Bronchial epithelial cell (primary cell): ENCODE measurements around the gene PSD2. TPM values are rescaled to one million over a fixed set of nuclear protein-coding genes. Genes with fewer than 3 reads are reported as not detected.

Experiments used
- DNase-seq: peaks from one replicate; pipeline ENCODE4 v3.0.0-alpha.2; 2010; ENCODE audit warnings: low read depth
- FAIRE-seq: peaks from 2 replicates; lab custom pipeline; 2011; peaks lifted over from hg19 to GRCh38; lab: Jason Lieb, UNC
- H3K27me3 ChIP-seq: 2 replicates; pipeline ENCODE4 v1.5.1; 2011; ENCODE audit warnings: low read length; ENCODE audit not compliant: control insufficient read depth, insufficient read depth
- H3K36me3 ChIP-seq: 2 replicates; pipeline ENCODE4 v1.5.1; 2011; ENCODE audit warnings: low read length; ENCODE audit not compliant: control insufficient read depth, insufficient read depth
- H3K4me3 ChIP-seq: 2 replicates; pipeline ENCODE4 v1.5.1; 2011; ENCODE audit warnings: mild to moderate bottlenecking, low read depth, low read length, control low read depth
- total RNA-seq: library from RNA; depleted of rRNA; stranded (reverse); fragments of >200 nt; gene quantifications from 2 replicates; pipeline ENCODE4 v1.2.1, GENCODE V29; 2014
- TF ChIP-seq, protein P1 (sequence below): IDR thresholded peaks from 2 replicates; pipeline ENCODE4 v1.5.1; 2011; ENCODE audit warnings: mild to moderate bottlenecking, moderate library complexity, low read length, control low read depth, inconsistent platforms; ENCODE audit not compliant: insufficient read depth, severe bottlenecking

Gene PSD2
- total RNA-seq, 1 donor from 2014 or later: under 0.01 TPM

DNA sequence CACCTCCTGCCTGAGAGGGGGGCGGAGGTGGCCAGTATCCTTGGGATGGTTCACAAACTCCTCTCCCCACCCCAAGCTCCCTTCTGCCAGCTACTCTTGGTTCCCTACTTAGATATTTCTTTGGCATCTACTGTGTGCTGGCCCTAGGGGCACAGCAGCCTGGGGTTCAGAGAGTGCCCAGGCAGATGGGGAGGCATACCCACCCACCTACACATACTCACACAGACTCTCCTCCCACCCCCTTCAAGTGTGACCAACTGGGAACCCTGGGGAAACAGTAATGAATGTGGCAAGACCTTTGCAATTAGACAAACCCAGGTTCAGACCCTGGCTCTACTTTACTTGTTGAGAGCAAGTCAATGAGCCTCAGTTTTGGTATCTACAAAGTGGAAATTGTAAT is 44.4 kb upstream of the PSD2 start:
- no peak for DNase-seq
- TF ChIP-seq, protein P1, sequence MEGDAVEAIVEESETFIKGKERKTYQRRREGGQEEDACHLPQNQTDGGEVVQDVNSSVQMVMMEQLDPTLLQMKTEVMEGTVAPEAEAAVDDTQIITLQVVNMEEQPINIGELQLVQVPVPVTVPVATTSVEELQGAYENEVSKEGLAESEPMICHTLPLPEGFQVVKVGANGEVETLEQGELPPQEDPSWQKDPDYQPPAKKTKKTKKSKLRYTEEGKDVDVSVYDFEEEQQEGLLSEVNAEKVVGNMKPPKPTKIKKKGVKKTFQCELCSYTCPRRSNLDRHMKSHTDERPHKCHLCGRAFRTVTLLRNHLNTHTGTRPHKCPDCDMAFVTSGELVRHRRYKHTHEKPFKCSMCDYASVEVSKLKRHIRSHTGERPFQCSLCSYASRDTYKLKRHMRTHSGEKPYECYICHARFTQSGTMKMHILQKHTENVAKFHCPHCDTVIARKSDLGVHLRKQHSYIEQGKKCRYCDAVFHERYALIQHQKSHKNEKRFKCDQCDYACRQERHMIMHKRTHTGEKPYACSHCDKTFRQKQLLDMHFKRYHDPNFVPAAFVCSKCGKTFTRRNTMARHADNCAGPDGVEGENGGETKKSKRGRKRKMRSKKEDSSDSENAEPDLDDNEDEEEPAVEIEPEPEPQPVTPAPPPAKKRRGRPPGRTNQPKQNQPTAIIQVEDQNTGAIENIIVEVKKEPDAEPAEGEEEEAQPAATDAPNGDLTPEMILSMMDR: no peak
- Histone ChIP-seq H3K36me3 (no peaks in the 10 kb centered on the region), H3K4me3 (no peak overlapping the region), H3K27me3 (peaks cover 24% of the 10 kb centered on the region)
- no peak for FAIRE-seq

DNA sequence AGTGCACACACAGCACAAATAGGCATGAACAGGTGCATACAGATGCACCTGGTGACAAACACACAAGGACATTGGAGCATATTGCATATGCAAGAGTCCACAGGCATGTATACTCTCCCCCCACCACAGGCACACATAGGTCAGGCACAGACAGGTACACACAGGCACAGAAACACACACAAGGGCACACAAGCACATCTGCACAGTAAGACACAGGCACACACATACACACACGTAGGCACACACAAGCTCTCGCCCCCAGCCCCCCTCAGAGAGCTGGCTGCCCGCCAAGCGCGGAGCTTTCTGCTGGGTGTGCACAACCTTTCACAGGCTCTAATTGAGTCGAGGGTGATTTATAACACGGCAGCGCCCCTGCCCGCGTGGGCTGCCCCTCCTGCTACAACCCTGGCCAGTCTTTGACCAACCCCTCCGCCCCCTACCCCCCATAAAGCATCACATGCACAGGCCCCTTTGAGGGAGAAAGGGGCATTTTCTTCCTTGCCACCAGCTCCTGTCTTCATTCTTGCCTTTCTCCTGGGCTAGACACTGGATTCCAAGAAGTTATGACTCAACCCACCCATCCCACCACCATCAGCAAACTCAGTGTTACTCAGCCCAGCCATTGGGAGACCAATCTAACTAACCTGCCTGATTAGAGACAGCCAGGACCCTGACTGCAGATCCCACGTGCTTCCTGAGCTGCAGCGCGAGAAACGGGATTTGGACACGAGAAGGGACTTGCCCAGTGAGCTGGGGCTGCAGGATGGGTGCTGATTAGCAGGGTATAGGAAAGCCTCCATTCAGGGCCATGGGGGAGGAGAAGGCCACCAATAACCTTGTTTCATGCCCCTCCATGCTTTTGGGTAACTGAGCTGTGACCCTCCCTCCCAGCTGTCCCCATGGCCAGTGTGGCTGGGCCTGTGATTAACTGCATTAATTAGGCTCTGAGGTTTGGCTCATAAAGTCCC is 42.8 kb upstream of the PSD2 start:
- peaks cover 23% of the 10 kb centered on the region for H3K27me3 ChIP-seq
- no peak overlapping the region for H3K4me3 ChIP-seq
- H3K36me3 ChIP-seq: no peaks in the 10 kb centered on the region
- peak; percentile 81 for DNase-seq
- FAIRE-seq: no peak
- TF ChIP-seq, protein P1: no peak

DNA sequence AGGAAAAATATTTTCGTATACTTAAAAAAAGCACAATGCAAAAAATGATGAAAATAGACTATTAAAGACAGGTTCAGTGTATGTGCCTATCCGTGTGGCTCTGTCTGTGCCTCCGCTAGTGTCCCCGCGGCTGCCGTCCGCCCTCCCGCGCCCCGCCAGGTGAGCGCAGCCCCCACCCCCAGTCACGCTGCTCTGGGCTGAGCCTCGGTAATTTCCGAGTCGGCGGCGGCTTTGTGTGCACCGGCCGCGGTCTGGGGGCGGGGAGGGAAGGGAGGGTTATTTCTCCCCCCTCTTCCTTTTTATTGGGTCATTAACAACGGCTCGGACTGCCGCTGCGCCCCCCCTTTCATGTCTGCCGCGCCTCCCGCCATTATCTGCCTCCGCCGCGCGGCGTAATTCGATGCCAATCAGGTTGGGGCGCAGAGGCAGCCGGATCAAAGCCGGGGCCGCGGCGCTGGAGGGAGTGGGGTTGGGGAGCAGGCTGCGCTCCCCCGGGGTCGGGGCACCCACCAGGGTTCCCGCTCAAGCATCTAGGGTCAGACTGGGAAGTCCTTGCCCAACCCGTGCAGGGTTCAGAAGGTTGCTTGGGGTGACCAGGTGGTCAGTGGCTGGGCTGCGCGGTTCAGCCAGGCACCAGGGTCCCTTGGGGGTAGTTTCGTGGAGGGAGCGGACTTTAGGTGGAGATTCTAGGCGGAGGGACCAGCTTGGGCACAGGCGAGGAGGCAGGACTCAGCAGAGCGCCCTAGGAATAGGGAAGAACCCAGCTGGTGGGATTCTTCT is 39.5 kb upstream of the PSD2 start:
- peaks cover 14% of the 10 kb centered on the region for H3K27me3 ChIP-seq
- TF ChIP-seq, protein P1: no peak
- no peak overlapping the region for H3K4me3 ChIP-seq
- no peaks in the 10 kb centered on the region for H3K36me3 ChIP-seq
- DNase-seq (no peak), FAIRE-seq (no peak)

GRCh38 chr5:139756971-139757370 is 38.6 kb upstream of the PSD2 start:
- Histone ChIP-seq H3K36me3 (no peaks in the 10 kb centered on the region), H3K4me3 (no peak overlapping the region), H3K27me3 (peaks cover 14% of the 10 kb centered on the region)
- FAIRE-seq (no peak), DNase-seq (no peak)
- TF ChIP-seq, protein P1: no peak

GRCh38 chr5:139757727-139758509 is 37.7 kb upstream of the PSD2 start:
- peak; percentile 62 for FAIRE-seq
- no peak for DNase-seq
- peaks cover 14% of the 10 kb centered on the region for H3K27me3 ChIP-seq
- H3K36me3 ChIP-seq: no peaks in the 10 kb centered on the region
- TF ChIP-seq, protein P1: no peak
- no peak overlapping the region for H3K4me3 ChIP-seq
